ENCODE measurements around the gene TRPM5. TPM values are rescaled to one million over a fixed set of nuclear protein-coding genes. Genes with fewer than 3 reads are reported as not detected.

The TRPM5 gene
- not detected in 3 replicates for total RNA-seq
- long read RNA-seq, result 0 reads

GRCh38 chr11:2443881-2444820 lies at the start of gene TRPM5:
Gene TRPM5, minus strand, starts transcription at chr11:2444514. Its CDS starts 21,478 bp downstream, at chr11:2423036.
- peaks cover 3% of the 10 kb centered on the region for H3K4me1 Mint-ChIP-seq (ENCODE audit: low read depth)
- no peaks in the 10 kb centered on the region for H3K36me3 Mint-ChIP-seq (ENCODE audit: low read depth)
- H3K9me3 Mint-ChIP-seq (ENCODE audit: low read depth), result peaks cover 13% of the 10 kb centered on the region
- H3K27ac Mint-ChIP-seq (ENCODE audit: unreplicated experiment), result no peak within 1 kb of the TSS
- peak; percentile 77 for DNase-seq (ENCODE audit: low spot score)
- H3K27me3 Mint-ChIP-seq (ENCODE audit: low read depth), result peaks cover 40% of the 10 kb centered on the region
- peak within 1 kb of the TSS; percentile 42 for H3K4me3 Mint-ChIP-seq (ENCODE audit: unreplicated experiment)
- no peak for TF ChIP-seq CTCF (IDR thresholded peaks at IDR 0.05)

GRCh38 chr11:2489083-2489482 lies 44.8 kb upstream of the TRPM5 start:
- peaks cover 58% of the 10 kb centered on the region for H3K9me3 Mint-ChIP-seq (ENCODE audit: low read depth)
- H3K4me3 Mint-ChIP-seq (ENCODE audit: unreplicated experiment), result no peak overlapping the region
- DNase-seq (ENCODE audit: low spot score), result no peak
- no peaks in the 10 kb centered on the region for H3K4me1 Mint-ChIP-seq (ENCODE audit: low read depth)
- H3K36me3 Mint-ChIP-seq (ENCODE audit: low read depth), result peaks cover 8% of the 10 kb centered on the region
- no peak overlapping the region for H3K27ac Mint-ChIP-seq (ENCODE audit: unreplicated experiment)
- H3K27me3 Mint-ChIP-seq (ENCODE audit: low read depth), result peaks cover 42% of the 10 kb centered on the region
- no peak for TF ChIP-seq CTCF (IDR thresholded peaks at IDR 0.05)

GRCh38 chr11:2488004-2488403 lies 43.7 kb upstream of the TRPM5 start:
- no peak overlapping the region for H3K27ac Mint-ChIP-seq (ENCODE audit: unreplicated experiment)

GRCh38 chr11:2484576-2485125 lies 40.3 kb upstream of the TRPM5 start:
- Mint-ChIP-seq H3K4me1 (ENCODE audit: low read depth) (no peaks in the 10 kb centered on the region), H3K27ac (ENCODE audit: unreplicated experiment) (no peak overlapping the region), H3K4me3 (ENCODE audit: unreplicated experiment) (no peak overlapping the region), H3K9me3 (ENCODE audit: low read depth) (peaks cover 49% of the 10 kb centered on the region), H3K36me3 (ENCODE audit: low read depth) (peaks cover 13% of the 10 kb centered on the region), H3K27me3 (ENCODE audit: low read depth) (peaks cover 53% of the 10 kb centered on the region)
- TF ChIP-seq CTCF (IDR thresholded peaks at IDR 0.05), result no peak
- no peak for DNase-seq (ENCODE audit: low spot score)

More at GRCh38 chr11:2488004-2488403, 43.7 kb upstream of the TRPM5 start:
- Mint-ChIP-seq H3K9me3 (ENCODE audit: low read depth) (peaks cover 50% of the 10 kb centered on the region), H3K4me3 (ENCODE audit: unreplicated experiment) (no peak overlapping the region), H3K36me3 (ENCODE audit: low read depth) (peaks cover 8% of the 10 kb centered on the region), H3K4me1 (ENCODE audit: low read depth) (no peaks in the 10 kb centered on the region), H3K27me3 (ENCODE audit: low read depth) (peaks cover 40% of the 10 kb centered on the region)
- DNase-seq (ENCODE audit: low spot score), result no peak
- no peak for TF ChIP-seq CTCF (IDR thresholded peaks at IDR 0.05)

- no peaks in the 10 kb centered on the region for H3K4me1 Mint-ChIP-seq (ENCODE audit: low read depth)
- no peak overlapping the region for H3K4me3 Mint-ChIP-seq (ENCODE audit: unreplicated experiment)
- H3K27me3 Mint-ChIP-seq (ENCODE audit: low read depth), result peaks cover 49% of the 10 kb centered on the region
- DNase-seq (ENCODE audit: low spot score), result no peak
- H3K27ac Mint-ChIP-seq (ENCODE audit: unreplicated experiment), result no peak overlapping the region
- peaks cover 14% of the 10 kb centered on the region for H3K36me3 Mint-ChIP-seq (ENCODE audit: low read depth)
- TF ChIP-seq CTCF (IDR thresholded peaks at IDR 0.05), result no peak
- peaks cover 39% of the 10 kb centered on the region for H3K9me3 Mint-ChIP-seq (ENCODE audit: low read depth)
Measured at GRCh38 chr11:2483426-2483825, 39.1 kb upstream of the TRPM5 start.

All from chondrocyte (in vitro differentiated cells).